H1 (cell line): Measurements from ENCODE around the gene KHDRBS2. TPM values are rescaled to one million over a fixed set of nuclear protein-coding genes. Genes with fewer than 3 reads are reported as not detected.

ENCODE experiments used
- CTCF ChIA-PET: fragments of 300-600 bp; sonication (Branson Sonifier 250); formaldehyde crosslinking; loops from one replicate; lab custom pipeline; 2021; ENCODE audit not compliant: partially characterized antibody; lab: Charles Lee
- POLR2A ChIA-PET: fragments of 300-600 bp; sonication (Branson Sonifier 250); formaldehyde crosslinking; loops from one replicate; lab custom pipeline; 2021; ENCODE audit warnings: inconsistent platforms; ENCODE audit not compliant: partially characterized antibody; lab: Charles Lee
- DNase-seq, 2 experiments: peaks; one replicate each; pipeline versions ENCODE4 v3.0.0 to v3.0.0-alpha.2; 2010 to 2022; ENCODE audit warnings: low spot score in 2 of 2, low read depth in 1 of 2, mixed read lengths in 1 of 2
- FAIRE-seq: peaks from 2 replicates; lab custom pipeline; 2011; peaks lifted over from hg19 to GRCh38; lab: Jason Lieb, UNC
- H2AFZ ChIP-seq: 2 replicates; pipeline ENCODE4 v1.8.1; 2012; ENCODE audit warnings: low read length, inconsistent platforms
- H2AK5ac ChIP-seq: 2 replicates; pipeline ENCODE4 v1.6.1; 2013; ENCODE audit warnings: low read depth, low read length
- H2BK120ac ChIP-seq: replicated peaks from 2 replicates; pipeline ENCODE3; 2013; ENCODE audit warnings: low read depth, low read length, inconsistent platforms
- H2BK12ac ChIP-seq: 2 replicates; pipeline ENCODE4 v1.6.1; 2013; ENCODE audit warnings: low read depth, low read length
- H2BK15ac ChIP-seq: 2 replicates; pipeline ENCODE4 v1.6.1; 2013; ENCODE audit warnings: low read length
- H2BK20ac ChIP-seq: 2 replicates; pipeline ENCODE4 v1.6.1; 2013; ENCODE audit warnings: low read length
- H2BK5ac ChIP-seq: 2 replicates; pipeline ENCODE4 v1.6.1; 2013; ENCODE audit warnings: low read depth, low read length
- H3K14ac ChIP-seq: 2 replicates; pipeline ENCODE4 v1.6.1; 2013; ENCODE audit warnings: inconsistent platforms; ENCODE audit not compliant: insufficient read length
- H3K18ac ChIP-seq: 2 replicates; pipeline ENCODE4 v1.6.1; 2013; ENCODE audit warnings: low read length; ENCODE audit errors: extremely low read depth
- H3K23ac ChIP-seq: 2 replicates; pipeline ENCODE4 v1.6.1; 2013; ENCODE audit warnings: inconsistent platforms; ENCODE audit not compliant: insufficient read length
- H3K23me2 ChIP-seq: 2 replicates; pipeline ENCODE4 v1.6.1; 2013; ENCODE audit warnings: low read depth, low read length
- H3K27ac ChIP-seq: 2 replicates; pipeline ENCODE4 v1.6.1; 2011; ENCODE audit warnings: low read depth, low read length, inconsistent platforms
- H3K27me3 ChIP-seq, 4 experiments: replicated peaks in 1 of 4; 1 replicate in 1 of 4; 2 replicates in 3 of 4; pipeline versions ENCODE4 v1.6.1 to v1.8.1; 2011 to 2013; ENCODE audit warnings: low read length in 3 of 4, mild to moderate bottlenecking in 3 of 4, inconsistent platforms in 2 of 4, mixed read lengths in 2 of 4, moderate library complexity in 1 of 4; ENCODE audit not compliant: control insufficient read depth in 3 of 4, insufficient read depth in 3 of 4; ENCODE audit errors: extremely low read depth in 1 of 4
- H3K36me3 ChIP-seq, 4 experiments: 2 replicates each; pipeline versions ENCODE4 v1.6.1 to v1.8.1; 2011 to 2013; ENCODE audit warnings: mild to moderate bottlenecking in 4 of 4, low read length in 3 of 4, moderate library complexity in 2 of 4, control low read depth in 1 of 4, inconsistent platforms in 1 of 4; ENCODE audit not compliant: insufficient read depth in 4 of 4, control insufficient read depth in 2 of 4
- H3K4ac ChIP-seq: replicated peaks from 2 replicates; pipeline ENCODE3; 2013; ENCODE audit warnings: low read length, low read depth, mixed read lengths, inconsistent platforms; ENCODE audit not compliant: insufficient read length
- H3K4me1 ChIP-seq, 4 experiments: replicated peaks in 1 of 4; 1 replicate in 1 of 4; 2 replicates in 3 of 4; pipeline versions ENCODE4 v1.6.1 to v1.8.1; 2011 to 2013; ENCODE audit warnings: low read length in 3 of 4, inconsistent platforms in 2 of 4, mixed read lengths in 1 of 4; ENCODE audit not compliant: insufficient read depth in 4 of 4, control insufficient read depth in 3 of 4
- H3K4me2 ChIP-seq, 2 experiments: 2 replicates each; pipeline versions ENCODE4 v1.6.1 to v1.8.1; 2011 to 2013; ENCODE audit warnings: low read depth in 2 of 2, low read length in 2 of 2, control low read depth in 1 of 2, inconsistent platforms in 1 of 2, mild to moderate bottlenecking in 1 of 2; ENCODE audit not compliant: insufficient read depth in 1 of 2
- H3K4me3 ChIP-seq, 4 experiments: fragments of 200-600, 300-600 bp in 1 of 4; sonication (generic), shearing (Covaris generic), sonication (Bioruptor Twin) in 1 of 4; 2 replicates each; pipeline versions ENCODE4 v1.5.1 to v1.8.1; 2011 to 2016; ENCODE audit warnings: low read length in 4 of 4, low read depth in 3 of 4, control low read depth in 2 of 4, inconsistent platforms in 2 of 4, mild to moderate bottlenecking in 2 of 4, mixed read lengths in 1 of 4, moderate library complexity in 1 of 4; ENCODE audit not compliant: insufficient read depth in 2 of 4; ENCODE audit errors: extremely low read depth in 1 of 4
- H3K56ac ChIP-seq: replicated peaks from 2 replicates; pipeline ENCODE3; 2013; ENCODE audit warnings: low read depth, mild to moderate bottlenecking, mixed read lengths, low read length, inconsistent platforms; ENCODE audit not compliant: insufficient read length
- H3K79me1 ChIP-seq: 2 replicates; pipeline ENCODE4 v1.6.1; 2013; ENCODE audit warnings: low read depth, low read length, control low read depth
- H3K79me2 ChIP-seq, 2 experiments: 2 replicates each; pipeline versions ENCODE4 v1.6.1 to v1.8.1; 2012 to 2013; ENCODE audit warnings: low read length in 2 of 2, mild to moderate bottlenecking in 2 of 2, inconsistent platforms in 1 of 2; ENCODE audit not compliant: insufficient read depth in 2 of 2, control insufficient read depth in 1 of 2
- H3K9ac ChIP-seq, 4 experiments: replicated peaks in 1 of 4; 1 replicate in 1 of 4; 2 replicates in 3 of 4; pipeline versions ENCODE4 v1.6.1 to v1.8.1; 2011 to 2013; ENCODE audit warnings: low read depth in 3 of 4, low read length in 3 of 4, control low read depth in 2 of 4, mild to moderate bottlenecking in 2 of 4, moderate library complexity in 2 of 4, inconsistent platforms in 1 of 4; ENCODE audit errors: extremely low read depth in 1 of 4
- H3K9me3 ChIP-seq, 2 experiments: 2 replicates each; pipeline versions ENCODE4 v1.6.1 to v1.8.1; 2012 to 2013; ENCODE audit warnings: mild to moderate bottlenecking in 2 of 2, moderate library complexity in 2 of 2, control low read depth in 1 of 2, inconsistent platforms in 1 of 2, low read depth in 1 of 2, low read length in 1 of 2, mixed read lengths in 1 of 2; ENCODE audit not compliant: insufficient read depth in 2 of 2
- H4K20me1 ChIP-seq, 2 experiments: replicated peaks in 1 of 2; 2 replicates each; pipeline versions ENCODE3 to v1.8.1; 2011 to 2013; ENCODE audit warnings: inconsistent platforms in 2 of 2, low read length in 2 of 2, mild to moderate bottlenecking in 1 of 2; ENCODE audit not compliant: insufficient read depth in 2 of 2, control insufficient read depth in 1 of 2
- H4K5ac ChIP-seq: 2 replicates; pipeline ENCODE4 v1.6.1; 2013; ENCODE audit warnings: low read length, low read depth, mixed read lengths, inconsistent platforms; ENCODE audit not compliant: insufficient read length
- H4K8ac ChIP-seq: 2 replicates; pipeline ENCODE4 v1.8.0; 2013; ENCODE audit warnings: mild to moderate bottlenecking, moderate library complexity, low read length, inconsistent platforms; ENCODE audit not compliant: insufficient read depth; ENCODE audit errors: extremely low read depth
- H4K91ac ChIP-seq: replicated peaks from 2 replicates; pipeline ENCODE3; 2013; ENCODE audit warnings: low read length, mixed read lengths, inconsistent platforms; ENCODE audit not compliant: insufficient read length
- EGR1 ChIP-seq: IDR thresholded peaks from 2 replicates; pipeline ENCODE4 v1.6.1; 2011; ENCODE audit warnings: low read depth, low read length, borderline replicate concordance
- GTF2F1 ChIP-seq: IDR thresholded peaks from 2 replicates; pipeline ENCODE4 v1.6.1; 2012; ENCODE audit warnings: low read depth, low read length, improper control_type of control experiment, borderline replicate concordance
- HDAC2 ChIP-seq, 2 experiments: fragments of 300-600 bp in 1 of 2; sonication (generic) in 1 of 2; IDR thresholded peaks; 2 replicates each; pipeline ENCODE4 v1.6.1; 2011 to 2012; ENCODE audit warnings: low read depth in 2 of 2, low read length in 2 of 2, mild to moderate bottlenecking in 2 of 2, moderate library complexity in 2 of 2, borderline replicate concordance in 1 of 2, inconsistent platforms in 1 of 2
- JUN ChIP-seq: IDR thresholded peaks from 2 replicates; pipeline ENCODE4 v1.6.1; 2011; ENCODE audit warnings: low read depth, mild to moderate bottlenecking, improper control_type of control experiment, low read length
- MAFK ChIP-seq: IDR thresholded peaks from 2 replicates; pipeline ENCODE4 v1.6.1; 2012; ENCODE audit warnings: low read depth, mild to moderate bottlenecking, improper control_type of control experiment, low read length
- RXRA ChIP-seq: IDR thresholded peaks from 2 replicates; pipeline ENCODE4 v1.6.1; 2011; ENCODE audit warnings: low read depth, mild to moderate bottlenecking, low read length, moderate library complexity; ENCODE audit not compliant: insufficient read depth
- SAP30 ChIP-seq: fragments of 300-600 bp; sonication (generic); IDR thresholded peaks from 2 replicates; pipeline ENCODE4 v1.7.1; 2012; ENCODE audit warnings: low read length, moderate library complexity, mild to moderate bottlenecking, inconsistent platforms; ENCODE audit not compliant: insufficient read depth, insufficient replicate concordance
- SIX5 ChIP-seq: IDR thresholded peaks from 2 replicates; pipeline ENCODE4 v1.6.1; 2011; ENCODE audit warnings: mild to moderate bottlenecking, low read depth, low read length
- SRF ChIP-seq: IDR thresholded peaks from 2 replicates; pipeline ENCODE4 v1.6.1; 2011; ENCODE audit warnings: mild to moderate bottlenecking, low read depth, low read length, moderate library complexity
- SUZ12 ChIP-seq: fragments of 200-600 bp; sonication (generic); IDR thresholded peaks from 2 replicates; pipeline ENCODE4 v1.6.1; 2012; ENCODE audit warnings: mild to moderate bottlenecking, inconsistent platforms, low read length, moderate library complexity, mixed read lengths
- TAF7 ChIP-seq: optimal IDR thresholded peaks from 2 replicates; pipeline ENCODE3; 2011; ENCODE audit warnings: low read depth, mild to moderate bottlenecking, inconsistent platforms, low read length, moderate library complexity, borderline replicate concordance
- WGBS, 2 experiments: shearing (Covaris generic) in 1 of 2; methylation state at CpG; one replicate each; pipeline versions ENCODE4 v1.1.6 to v1.1.7; 2013 to 2015; ENCODE audit warnings: low lambda C conversion rate in 2 of 2, mixed read lengths in 2 of 2, inconsistent platforms in 1 of 2, low coverage in 1 of 2, missing lambda C conversion rate in 1 of 2; ENCODE audit not compliant: insufficient replicate concordance in 2 of 2, insufficient coverage in 1 of 2, insufficient read length in 1 of 2; ENCODE audit errors: extremely low coverage in 1 of 2, missing lambda C conversion rate in 1 of 2; 5-methylcytosine and 5-hydroxymethylcytosine counted together
- polyA plus RNA-seq, 7 experiments: library from polyadenylated mRNA; depleted of rRNA in 3 of 7; stranded (reverse) in 5 of 7; unstranded in 2 of 7; fragments of >200 nt in 5 of 7; fragments of 200-250 nt in 2 of 7; gene quantifications; 1 replicate in 5 of 7; 2 replicates in 1 of 7; 4 replicates in 1 of 7; pipeline versions ENCODE4 v1.2.1 to v1.2.3, GENCODE V29; 2011 to 2013; ENCODE audit warnings: missing spikeins in 2 of 7, mixed read lengths in 2 of 7
- total RNA-seq: library from RNA; stranded (reverse); fragmentation: NEBNext Ultra II Directional; extraction: Animal tissue kit (Norgen Biotek cat#: 25700); gene quantifications from 2 replicates; pipeline ENCODE4 v1.2.1, GENCODE V29; 2021
- TF ChIP-seq, protein P1 (sequence below): IDR thresholded peaks from 2 replicates; pipeline ENCODE4 v1.6.1; 2012; ENCODE audit warnings: inconsistent platforms

The KHDRBS2 gene
- total and polyA plus RNA-seq, 2 of the 8 experiments (the other 6 are each of a cell fraction or from before 2014, with no cell fraction given): 5.2 to 7.7 TPM

DNA sequence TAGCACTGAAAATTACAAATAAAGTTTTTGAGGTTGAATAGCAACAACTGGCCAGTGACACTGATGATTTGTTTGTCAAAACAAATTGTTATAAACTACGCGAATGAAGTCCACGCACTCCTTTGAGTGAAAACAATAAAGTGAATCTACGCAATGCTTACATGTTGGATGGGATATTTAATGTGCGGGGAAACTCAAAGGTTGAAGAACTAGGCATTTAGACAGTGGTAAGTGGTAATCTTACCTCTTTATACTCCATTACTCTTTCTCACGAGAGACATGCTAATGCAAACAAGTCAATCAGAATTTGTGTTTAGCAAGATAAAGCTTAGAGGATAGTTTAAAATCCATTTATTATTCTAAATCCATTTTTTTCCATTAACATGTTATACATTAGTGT, 606.4 kb downstream of the KHDRBS2 start:
- ChIA-PET CTCF (no interaction called here), POLR2A (no interaction called here)
- Histone ChIP-seq H3K4ac (no peak overlapping the region), H4K8ac (no peak overlapping the region), H3K56ac (no peak overlapping the region), H2BK5ac (no peak overlapping the region), H2BK12ac (0 out of 2 replicates have a peak overlapping the region, but pooled peaks have one; percentile 31), H3K9me3 (no peaks in the 10 kb centered on the region), H3K14ac (no peak overlapping the region), H3K4me2 (no peak overlapping the region), H3K79me1 (no peaks in the 10 kb centered on the region), H2AFZ (no peak overlapping the region), H3K27me3 (peaks cover 0 to 1% (median 0%) of the 10 kb centered on the region in 4 experiments; a peak in 1 of 7 replicates), H2AK5ac (no peak overlapping the region), H3K79me2 (no peaks in the 10 kb centered on the region), H3K36me3 (no peaks in the 10 kb centered on the region; a peak in 1 of 8 replicates), H3K4me1 (peaks cover 0 to 6% (median 0%) of the 10 kb centered on the region in 4 experiments; a peak in 1 of 7 replicates), H4K5ac (no peak overlapping the region), H3K23ac (no peak overlapping the region), H3K23me2 (no peaks in the 10 kb centered on the region), H3K27ac (no peak overlapping the region), H4K91ac (no peak overlapping the region), H3K9ac (no peak overlapping the region), H2BK120ac (no peak overlapping the region), H3K18ac (no peak overlapping the region), H2BK20ac (0 out of 2 replicates have a peak overlapping the region, but pooled peaks have one; percentile 16), H4K20me1 (no peaks in the 10 kb centered on the region), H3K4me3 (no peak overlapping the region), H2BK15ac (no peak overlapping the region; the same call in 1 of the 2 replicates)
- WGBS, 2 experiments: 90% methylated on average over 6 of the region's 6 CpGs; no CpG with 5 or more reads in 1 of the 2 experiments
- DNase-seq (no peak), FAIRE-seq (no peak)
- TF ChIP-seq MAFK (no peak), SIX5 (no peak), SAP30 (no peak), RXRA (no peak), SUZ12 (no peak), TAF7 (no peak), SRF (no peak), EGR1 (no peak), HDAC2 (IDR thresholded peaks at IDR 0.05; ENCODE audit: borderline replicate concordance in 1 of 2, low read depth in 2 of 2, low read length in 2 of 2) (no peak), JUN (no peak), GTF2F1 (no peak)
- TF ChIP-seq, protein P1, sequence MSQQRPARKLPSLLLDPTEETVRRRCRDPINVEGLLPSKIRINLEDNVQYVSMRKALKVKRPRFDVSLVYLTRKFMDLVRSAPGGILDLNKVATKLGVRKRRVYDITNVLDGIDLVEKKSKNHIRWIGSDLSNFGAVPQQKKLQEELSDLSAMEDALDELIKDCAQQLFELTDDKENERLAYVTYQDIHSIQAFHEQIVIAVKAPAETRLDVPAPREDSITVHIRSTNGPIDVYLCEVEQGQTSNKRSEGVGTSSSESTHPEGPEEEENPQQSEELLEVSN: no peak
